ENCODE measurements around the gene HECTD4.

GRCh38 chr12:112159146-112159541 lies 223.1 kb downstream of the HECTD4 start:
- TF ChIP-seq JUND (IDR thresholded peaks at IDR 0.05) (no peak), EZH2phosphoT487 (IDR thresholded peaks at IDR 0.05; ENCODE audit: borderline replicate concordance) (no peak), POLR2A (IDR thresholded peaks at IDR 0.05; ENCODE audit: borderline replicate concordance, extremely low read depth, insufficient read depth, insufficient read length) (no peak), REST (IDR thresholded peaks at IDR 0.05; ENCODE audit: low read depth) (no peak), CTCF (IDR thresholded peaks at IDR 0.05 in 2 of 3, conservative IDR thresholded peaks at IDR 0.05 in 1 of 3; ENCODE audit: borderline replicate concordance in 1 of 3, insufficient read depth in 1 of 3, low read depth in 2 of 3, low read length in 2 of 3) (no peak), ZNF274 (IDR thresholded peaks at IDR 0.05; ENCODE audit: low read depth, low read length) (no peak)
